Measurements from ENCODE around the gene PACS2. TPM values are rescaled to one million over a fixed set of nuclear protein-coding genes. Genes with fewer than 3 reads are reported as not detected.
"Not testable (repeated sequence)": the region's sequence is repeated elsewhere in the genome, so short reads cannot be mapped to it uniquely, and the experiment has no call there.

The PACS2 gene
- total and polyA plus RNA-seq, 4 donors, result 37.9 to 87.2 (median 71.0) TPM

- no peaks in the 10 kb centered on the region for H3K27me3 ChIP-seq (ENCODE audit: control insufficient read depth in 3 of 3, insufficient read depth in 3 of 3, low read length in 2 of 3)
- no peak overlapping the region for H3K9ac ChIP-seq (ENCODE audit: insufficient read depth in 1 of 2, low read length in 2 of 2)
- TF ChIP-seq CTCF (IDR thresholded peaks at IDR 0.05; ENCODE audit: control extremely low read depth, extremely low read depth), result no peak
- H3K27ac ChIP-seq (ENCODE audit: low read depth in 1 of 2, low read length in 1 of 2), result no peak overlapping the region
- peaks cover 0 to 2% (median 0%) of the 10 kb centered on the region in 4 donors for H3K36me3 ChIP-seq (ENCODE audit: control insufficient read depth in 4 of 4, insufficient read depth in 4 of 4, low read length in 4 of 4)
- ATAC-seq (ENCODE audit: insufficient read depth, low FRiP score), result no peak
- peaks cover 0 to 2% (median 0%) of the 10 kb centered on the region in 4 donors for H3K9me3 ChIP-seq (ENCODE audit: control insufficient read depth in 4 of 4, insufficient read depth in 3 of 4, low read length in 3 of 4)
- WGBS, 2 donors, result 80 to 87% methylated on average over 18 of the region's 18 CpGs
- no peak overlapping the region for H3K4me3 ChIP-seq
- DNase-seq, result no peak
- peaks cover 0 to 49% (median 0%) of the 10 kb centered on the region in 5 donors for H3K4me1 ChIP-seq (ENCODE audit: control insufficient read depth in 5 of 5, insufficient read depth in 5 of 5, low read length in 5 of 5)
Measured at GRCh38 chr14:105333613-105334364, 19.2 kb downstream of the PACS2 start.

GRCh38 chr14:105334383-105335230, 20.1 kb downstream of the PACS2 start:
- Histone ChIP-seq H3K27ac (ENCODE audit: low read depth in 1 of 2, low read length in 1 of 2) (no peak overlapping the region), H3K4me3 (no peak overlapping the region), H3K36me3 (ENCODE audit: control insufficient read depth in 4 of 4, insufficient read depth in 4 of 4, low read length in 4 of 4) (peaks cover 0 to 2% (median 0%) of the 10 kb centered on the region in 4 donors), H3K9me3 (ENCODE audit: control insufficient read depth in 4 of 4, insufficient read depth in 3 of 4, low read length in 3 of 4) (peaks cover 0 to 2% (median 0%) of the 10 kb centered on the region in 4 donors), H3K4me1 (ENCODE audit: control insufficient read depth in 5 of 5, insufficient read depth in 5 of 5, low read length in 5 of 5) (peaks cover 0 to 42% (median 0%) of the 10 kb centered on the region in 5 donors), H3K9ac (ENCODE audit: insufficient read depth in 1 of 2, low read length in 2 of 2) (no peak overlapping the region), H3K27me3 (ENCODE audit: control insufficient read depth in 3 of 3, insufficient read depth in 3 of 3, low read length in 2 of 3) (no peaks in the 10 kb centered on the region)
- ATAC-seq (ENCODE audit: insufficient read depth, low FRiP score), result no peak
- WGBS, 2 donors, result 92 to 93% methylated on average over 17 of the region's 17 CpGs
- no peak for TF ChIP-seq CTCF (IDR thresholded peaks at IDR 0.05; ENCODE audit: control extremely low read depth, extremely low read depth)
- DNase-seq, result no peak

GRCh38 chr14:105335231-105335542, 20.6 kb downstream of the PACS2 start:
- not testable (repeated sequence) for H3K9ac ChIP-seq (ENCODE audit: insufficient read depth in 1 of 2, low read length in 2 of 2); DNase-seq; ATAC-seq (ENCODE audit: insufficient read depth, low FRiP score); H3K27me3 ChIP-seq (ENCODE audit: control insufficient read depth in 3 of 3, insufficient read depth in 3 of 3, low read length in 2 of 3); H3K4me3 ChIP-seq; H3K9me3 ChIP-seq (ENCODE audit: control insufficient read depth in 4 of 4, insufficient read depth in 3 of 4, low read length in 3 of 4); H3K36me3 ChIP-seq (ENCODE audit: control insufficient read depth in 4 of 4, insufficient read depth in 4 of 4, low read length in 4 of 4)
- Histone ChIP-seq H3K27ac (ENCODE audit: low read depth in 1 of 2, low read length in 1 of 2) (peak overlapping the region in 1 of 2 donors; percentile 14), H3K4me1 (ENCODE audit: control insufficient read depth in 5 of 5, insufficient read depth in 5 of 5, low read length in 5 of 5) (peaks cover 0 to 38% (median 0%) of the 10 kb centered on the region in 5 donors)
- WGBS, 2 donors, result 96 to 99% methylated on average over 21 to 22 of the region's 22 CpGs
